HEK293T (cell line): ENCODE measurements around the gene PPAT.

Experiments
- ARNT ChIP-seq: fragments of 450-650 bp; IDR thresholded peaks from 2 replicates; pipeline ENCODE4 v1.6.1; 2017; ENCODE audit warnings: mild to moderate bottlenecking
- FOXA1 ChIP-seq: fragments of 450-650 bp; IDR thresholded peaks from 2 replicates; pipeline ENCODE4 v1.6.1; 2016; ENCODE audit warnings: mild to moderate bottlenecking
- FOXK2 ChIP-seq: fragments of 450-650 bp; IDR thresholded peaks from 2 replicates; pipeline ENCODE4 v1.6.1; 2016; ENCODE audit warnings: mild to moderate bottlenecking
- FOXM1 ChIP-seq: fragments of 450-650 bp; IDR thresholded peaks from 2 replicates; pipeline ENCODE4 v1.6.1; 2017; ENCODE audit warnings: mild to moderate bottlenecking, borderline replicate concordance
- HDGF ChIP-seq: fragments of 450-650 bp; IDR thresholded peaks from 2 replicates; pipeline ENCODE4 v1.6.1; 2017; ENCODE audit warnings: antibody characterized with exemption, borderline replicate concordance
- L3MBTL2 ChIP-seq: fragments of 450-650 bp; conservative IDR thresholded peaks from 2 replicates; pipeline ENCODE4 v1.6.1; 2016; ENCODE audit warnings: mild to moderate bottlenecking
- SP1 ChIP-seq: fragments of 450-650 bp; IDR thresholded peaks from 2 replicates; pipeline ENCODE4 v1.6.1; 2017
- SUZ12 ChIP-seq: fragments of 450-650 bp; IDR thresholded peaks from 2 replicates; pipeline ENCODE4 v1.6.1; 2016; ENCODE audit warnings: mild to moderate bottlenecking
- TARDBP ChIP-seq: fragments of 450-650 bp; IDR thresholded peaks from 2 replicates; pipeline ENCODE4 v1.6.1; 2016

GRCh38 chr4:56468097-56468422, 32.6 kb upstream of the PPAT start:
- TF ChIP-seq SUZ12 (no peak), L3MBTL2 (0 out of 2 replicates have a peak, but pooled peaks have one; percentile 8), ARNT (no peak), TARDBP (no peak), FOXM1 (no peak), FOXK2 (no peak), SP1 (no peak), FOXA1 (no peak), HDGF (no peak)
